ENCODE measurements around the gene AAMP. TPM values are rescaled to one million over a fixed set of nuclear protein-coding genes. Genes with fewer than 3 reads are reported as not detected.
A peak's percentile ranks its signal among the peaks of the same experiment; 100 is the strongest.

The AAMP gene
- total RNA-seq, 4 donors from 2014 or later: 97.8 to 163 (median 131) TPM

DNA sequence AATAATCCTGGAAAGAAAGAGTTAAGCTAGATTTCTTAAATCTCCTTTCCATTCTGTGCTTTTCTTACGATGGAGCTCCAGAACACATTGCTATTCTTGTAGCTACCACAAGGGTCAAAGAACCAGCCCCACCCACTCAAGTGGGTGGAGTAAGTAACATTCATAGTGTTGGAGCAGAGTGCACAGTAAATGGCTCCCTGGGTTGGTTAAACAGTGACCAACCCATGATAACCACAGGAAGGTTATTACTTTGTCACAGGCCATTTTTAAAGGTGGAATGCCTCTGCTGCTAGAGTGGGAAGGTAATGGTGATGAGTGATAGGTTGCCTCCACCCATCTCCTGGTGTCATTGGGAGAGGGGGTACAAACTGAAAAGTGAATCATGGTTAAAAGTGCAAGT, 39.1 kb downstream of the AAMP start:
- no peak for TF ChIP-seq EP300 (IDR thresholded peaks at IDR 0.05)
- TF ChIP-seq, protein P1, sequence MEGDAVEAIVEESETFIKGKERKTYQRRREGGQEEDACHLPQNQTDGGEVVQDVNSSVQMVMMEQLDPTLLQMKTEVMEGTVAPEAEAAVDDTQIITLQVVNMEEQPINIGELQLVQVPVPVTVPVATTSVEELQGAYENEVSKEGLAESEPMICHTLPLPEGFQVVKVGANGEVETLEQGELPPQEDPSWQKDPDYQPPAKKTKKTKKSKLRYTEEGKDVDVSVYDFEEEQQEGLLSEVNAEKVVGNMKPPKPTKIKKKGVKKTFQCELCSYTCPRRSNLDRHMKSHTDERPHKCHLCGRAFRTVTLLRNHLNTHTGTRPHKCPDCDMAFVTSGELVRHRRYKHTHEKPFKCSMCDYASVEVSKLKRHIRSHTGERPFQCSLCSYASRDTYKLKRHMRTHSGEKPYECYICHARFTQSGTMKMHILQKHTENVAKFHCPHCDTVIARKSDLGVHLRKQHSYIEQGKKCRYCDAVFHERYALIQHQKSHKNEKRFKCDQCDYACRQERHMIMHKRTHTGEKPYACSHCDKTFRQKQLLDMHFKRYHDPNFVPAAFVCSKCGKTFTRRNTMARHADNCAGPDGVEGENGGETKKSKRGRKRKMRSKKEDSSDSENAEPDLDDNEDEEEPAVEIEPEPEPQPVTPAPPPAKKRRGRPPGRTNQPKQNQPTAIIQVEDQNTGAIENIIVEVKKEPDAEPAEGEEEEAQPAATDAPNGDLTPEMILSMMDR (IDR thresholded peaks at IDR 0.05): peak in 1 of 4 experiments; percentile 8
- Histone ChIP-seq H3K9me3 (no peaks in the 10 kb centered on the region), H3K27me3 (no peaks in the 10 kb centered on the region), H3K4me1 (peaks cover 4 to 48% (median 7%) of the 10 kb centered on the region in 3 donors), H3K27ac (peak overlapping the region in 1 of 4 donors; percentile 64), H3K36me3 (peaks cover 0 to 96% of the 10 kb centered on the region in 2 donors), H3K4me3 (no peak overlapping the region)
- WGBS, 2 donors (ENCODE audit: low coverage in 1 of 2): 0% methylated on average over 1 of the region's 1 CpG
- ATAC-seq: no peak

DNA sequence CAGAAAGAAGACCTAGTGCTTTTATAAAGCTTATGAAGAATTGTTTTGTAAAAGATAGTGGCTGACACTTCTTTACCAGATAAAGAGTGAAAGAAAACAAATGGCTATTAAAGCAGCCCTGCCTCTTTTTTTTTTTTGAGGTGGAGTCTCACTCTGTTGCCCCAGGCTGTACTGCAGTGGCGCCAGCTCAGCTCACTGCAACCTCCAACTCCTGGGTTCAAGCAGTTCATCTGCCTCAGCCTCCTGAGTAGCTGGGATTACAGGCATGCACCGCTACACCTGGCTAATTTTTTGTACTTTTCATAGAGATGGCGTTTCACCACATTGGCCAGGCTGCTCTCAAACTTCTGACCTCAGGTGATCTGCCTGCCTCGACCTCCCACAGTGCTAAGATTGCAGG, 40.1 kb downstream of the AAMP start:
- peaks cover 0 to 94% of the 10 kb centered on the region in 2 donors for H3K36me3 ChIP-seq
- no peaks in the 10 kb centered on the region for H3K9me3 ChIP-seq
- 70 to 76% methylated on average over 3 to 4 of the region's 4 CpGs for WGBS, 2 donors (ENCODE audit: low coverage in 1 of 2)
- peaks cover 4 to 48% (median 7%) of the 10 kb centered on the region in 3 donors for H3K4me1 ChIP-seq
- ATAC-seq: no peak
- no peak for TF ChIP-seq POLR2AphosphoS5 (IDR thresholded peaks at IDR 0.05)
- no peak for TF ChIP-seq POLR2A (IDR thresholded peaks at IDR 0.05)
- TF ChIP-seq EP300 (IDR thresholded peaks at IDR 0.05): no peak
- TF ChIP-seq, protein P1 (IDR thresholded peaks at IDR 0.05): no peak
- H3K4me3 ChIP-seq: no peak overlapping the region
- H3K27me3 ChIP-seq: no peaks in the 10 kb centered on the region
- peak overlapping the region in 3 of 4 donors; percentile 52 to 68 (median 64) for H3K27ac ChIP-seq

DNA sequence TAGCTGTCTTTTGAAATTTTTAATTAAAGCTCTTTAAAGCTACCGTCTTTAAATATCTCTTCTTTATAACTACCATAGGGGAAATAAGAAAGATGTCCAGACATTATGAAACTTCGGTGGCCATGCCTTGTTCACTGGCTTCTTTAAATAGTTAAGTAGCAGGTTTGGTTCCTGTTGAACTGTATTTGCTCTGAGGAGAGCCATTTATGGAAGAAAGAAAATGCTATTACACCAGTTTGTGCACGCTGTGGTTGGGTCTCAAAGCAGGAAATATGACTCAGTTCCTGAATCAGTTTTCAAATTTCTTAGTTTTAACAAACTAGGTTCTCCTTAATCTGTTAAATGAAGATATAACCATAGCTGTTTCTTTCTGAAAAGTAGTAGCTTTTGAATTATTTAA, 40.7 kb downstream of the AAMP start:
- H3K27me3 ChIP-seq: no peaks in the 10 kb centered on the region
- peaks cover 4 to 53% (median 7%) of the 10 kb centered on the region in 3 donors for H3K4me1 ChIP-seq
- no peaks in the 10 kb centered on the region for H3K9me3 ChIP-seq
- H3K4me3 ChIP-seq: no peak overlapping the region
- TF ChIP-seq POLR2AphosphoS5 (IDR thresholded peaks at IDR 0.05): no peak
- TF ChIP-seq EP300 (IDR thresholded peaks at IDR 0.05): no peak
- TF ChIP-seq POLR2A (IDR thresholded peaks at IDR 0.05): no peak
- TF ChIP-seq, protein P1 (IDR thresholded peaks at IDR 0.05): no peak
- peak; percentile 62 for ATAC-seq
- H3K36me3 ChIP-seq: peaks cover 0 to 94% of the 10 kb centered on the region in 2 donors
- peak overlapping the region; percentile 40 to 68 (median 58) for H3K27ac ChIP-seq
- 18 to 37% methylated on average over 3 of the region's 3 CpGs for WGBS, 2 donors (ENCODE audit: low coverage in 1 of 2)

DNA sequence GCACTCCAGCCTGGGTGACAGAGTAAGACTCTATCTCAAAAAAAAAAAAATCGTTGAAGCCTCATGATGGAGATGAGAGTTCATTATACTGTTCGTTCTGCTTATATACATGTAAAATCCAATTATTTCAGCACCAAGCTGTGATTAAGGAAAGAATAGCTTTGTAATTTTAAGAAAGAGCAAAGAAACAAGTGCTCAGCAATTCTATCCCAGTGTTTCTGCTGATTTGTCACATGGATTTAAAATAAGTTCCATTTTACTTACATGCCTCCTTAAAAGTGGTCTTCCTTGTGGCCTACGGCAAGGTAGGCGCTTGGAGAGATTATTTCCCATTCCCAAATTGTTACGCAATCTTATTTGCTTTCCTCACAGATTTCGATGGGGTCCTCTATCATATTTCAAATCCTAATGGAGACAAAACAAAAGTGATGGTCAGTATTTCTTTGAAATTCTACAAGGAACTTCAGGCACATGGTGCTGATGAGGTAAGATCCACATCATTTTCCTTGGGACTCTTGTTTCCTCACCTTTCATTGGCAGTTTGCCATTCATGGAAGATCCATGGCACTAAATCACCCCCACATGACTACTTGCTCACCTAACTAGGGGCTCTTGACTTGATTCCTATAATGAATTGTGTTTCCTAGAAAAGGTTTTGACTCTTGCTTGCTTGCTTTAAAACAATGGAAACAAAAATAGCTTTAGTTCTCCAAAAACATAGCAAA, 41.4 kb downstream of the AAMP start:
- Histone ChIP-seq H3K27me3 (no peaks in the 10 kb centered on the region), H3K4me3 (no peak overlapping the region), H3K9me3 (no peaks in the 10 kb centered on the region), H3K4me1 (peaks cover 4 to 55% (median 7%) of the 10 kb centered on the region in 3 donors), H3K27ac (peak overlapping the region; percentile 40 to 68 (median 56)), H3K36me3 (peaks cover 0 to 89% of the 10 kb centered on the region in 2 donors)
- ATAC-seq: no peak
- 83 to 85% methylated on average over 5 to 6 of the region's 6 CpGs for WGBS, 2 donors (ENCODE audit: low coverage in 1 of 2)
- no peak for TF ChIP-seq EP300 (IDR thresholded peaks at IDR 0.05)
- TF ChIP-seq, protein P1 (IDR thresholded peaks at IDR 0.05): no peak
- no peak for TF ChIP-seq POLR2A (IDR thresholded peaks at IDR 0.05)
- no peak for TF ChIP-seq POLR2AphosphoS5 (IDR thresholded peaks at IDR 0.05)

DNA sequence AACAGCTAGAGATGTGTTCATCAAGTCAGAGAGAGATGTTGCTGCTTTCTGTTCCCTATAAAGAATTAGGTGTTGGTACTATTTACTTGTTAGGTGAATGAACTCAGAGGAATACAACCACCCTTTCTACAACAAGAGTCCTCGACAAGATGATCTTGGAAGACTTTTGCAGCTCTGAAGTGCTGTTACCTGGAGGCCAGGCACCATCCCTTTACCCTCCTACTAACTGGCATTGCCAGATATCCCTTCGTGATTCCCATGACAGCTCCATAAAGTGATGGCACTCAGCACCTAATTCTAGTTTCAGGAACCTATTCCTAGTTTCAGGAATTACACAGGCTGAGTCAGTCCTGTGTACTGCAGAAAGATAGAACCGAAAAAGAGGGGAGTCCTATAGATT, 43.0 kb downstream of the AAMP start:
- peaks cover 0 to 73% of the 10 kb centered on the region in 2 donors for H3K36me3 ChIP-seq
- WGBS, 2 donors (ENCODE audit: low coverage in 1 of 2): 80 to 83% methylated on average over 2 to 3 of the region's 3 CpGs
- no peak overlapping the region for H3K4me3 ChIP-seq
- no peak for TF ChIP-seq EP300 (IDR thresholded peaks at IDR 0.05)
- TF ChIP-seq, protein P1 (IDR thresholded peaks at IDR 0.05): no peak
- no peak for ATAC-seq
- H3K27ac ChIP-seq: no peak overlapping the region
- peaks cover 7 to 66% (median 7%) of the 10 kb centered on the region in 3 donors for H3K4me1 ChIP-seq
- no peaks in the 10 kb centered on the region for H3K9me3 ChIP-seq
- H3K27me3 ChIP-seq: no peaks in the 10 kb centered on the region

Data from gastroesophageal sphincter (tissue), 4 donors.